Measurements from ENCODE around the gene PMS1. TPM values are rescaled to one million over a fixed set of nuclear protein-coding genes. Genes with fewer than 3 reads are reported as not detected.

The PMS1 gene
- total and polyA plus RNA-seq, 10 donors, result 12.6 to 39.3 (median 24.5) TPM

GRCh38 chr2:189900726-189901125, 116.5 kb downstream of the PMS1 start:
- Histone ChIP-seq H3K4me1 (no peaks in the 10 kb centered on the region), H3K9me3 (no peaks in the 10 kb centered on the region), H3K27ac (no peak overlapping the region), H3K4me3 (no peak overlapping the region), H3K27me3 (replicated peaks in 1 of 7) (no peaks in the 10 kb centered on the region), H3K36me3 (no peaks in the 10 kb centered on the region)
- WGBS, 5 donors, result 67 to 80% (median 75%) methylated on average over 5 of the region's 5 CpGs
- TF ChIP-seq POLR2AphosphoS5 (IDR thresholded peaks at IDR 0.05), result no peak
- no peak for TF ChIP-seq POLR2A (IDR thresholded peaks at IDR 0.05)
- no peak for TF ChIP-seq CTCF (IDR thresholded peaks at IDR 0.05 in 8 of 11, conservative IDR thresholded peaks at IDR 0.05 in 3 of 11)
- intact Hi-C loops (cut with DNase I; ENCODE audit: low total_unique reads), result no loop called here
- DNase-seq, result no peak

- H3K36me3 ChIP-seq, result no peaks in the 10 kb centered on the region
- no peaks in the 10 kb centered on the region for H3K27me3 ChIP-seq (replicated peaks in 1 of 7)
- H3K27ac ChIP-seq, result no peak overlapping the region
- no peaks in the 10 kb centered on the region for H3K4me1 ChIP-seq
- DNase-seq, result no peak
- no peak for TF ChIP-seq POLR2AphosphoS5 (IDR thresholded peaks at IDR 0.05)
- TF ChIP-seq POLR2A (IDR thresholded peaks at IDR 0.05), result no peak
- no peak for TF ChIP-seq CTCF (IDR thresholded peaks at IDR 0.05 in 8 of 11, conservative IDR thresholded peaks at IDR 0.05 in 3 of 11)
- intact Hi-C loops (cut with DNase I; ENCODE audit: low total_unique reads), result no loop called here
- H3K4me3 ChIP-seq, result no peak overlapping the region
- no peaks in the 10 kb centered on the region for H3K9me3 ChIP-seq
Observed at GRCh38 chr2:189901664-189902063, 117.4 kb downstream of the PMS1 start.

GRCh38 chr2:189913821-189914220, 129.6 kb downstream of the PMS1 start:
- H3K27ac ChIP-seq, result no peak overlapping the region
- TF ChIP-seq CTCF (IDR thresholded peaks at IDR 0.05 in 8 of 11, conservative IDR thresholded peaks at IDR 0.05 in 3 of 11) (no peak), POLR2A (IDR thresholded peaks at IDR 0.05) (no peak), POLR2AphosphoS5 (IDR thresholded peaks at IDR 0.05) (no peak)
- no peak overlapping the region for H3K4me3 ChIP-seq
- no peaks in the 10 kb centered on the region for H3K27me3 ChIP-seq (replicated peaks in 1 of 7)
- H3K9me3 ChIP-seq, result no peaks in the 10 kb centered on the region
- DNase-seq, result no peak
- intact Hi-C loops (cut with DNase I; ENCODE audit: low total_unique reads), result no loop called here
- no peaks in the 10 kb centered on the region for H3K36me3 ChIP-seq
- WGBS, 5 donors, result 70 to 91% (median 77%) methylated on average over 3 of the region's 3 CpGs
- no peaks in the 10 kb centered on the region for H3K4me1 ChIP-seq

GRCh38 chr2:189916651-189917050, 132.4 kb downstream of the PMS1 start:
- no peaks in the 10 kb centered on the region for H3K4me1 ChIP-seq
- intact Hi-C loops (cut with DNase I; ENCODE audit: low total_unique reads), result no loop called here
- H3K9me3 ChIP-seq, result no peaks in the 10 kb centered on the region
- no peak overlapping the region for H3K27ac ChIP-seq
- no peak for DNase-seq
- TF ChIP-seq POLR2A (IDR thresholded peaks at IDR 0.05) (no peak), CTCF (IDR thresholded peaks at IDR 0.05 in 8 of 11, conservative IDR thresholded peaks at IDR 0.05 in 3 of 11) (no peak), POLR2AphosphoS5 (IDR thresholded peaks at IDR 0.05) (no peak)
- no peaks in the 10 kb centered on the region for H3K36me3 ChIP-seq
- H3K4me3 ChIP-seq, result no peak overlapping the region
- no peaks in the 10 kb centered on the region for H3K27me3 ChIP-seq (replicated peaks in 1 of 7)
- WGBS, 5 donors, result 87 to 96% (median 92%) methylated on average over 2 of the region's 2 CpGs

Other genes starting within 250 kb of the PMS1 start
- 100 to 1,000 TPM; 315 to 843 (median 492) TPM for gene SLC40A1, start 203.7 kb upstream of the PMS1 start, total RNA-seq
- gene SLC40A1, start 203.7 kb upstream of the PMS1 start, polyA plus RNA-seq, result 100 to 1,000 TPM in 2 of 3 donors, 10 to 100 TPM in 1; 55.7 to 116 (median 102) TPM
- 10 to 100 TPM; 28.1 to 50.8 (median 33.9) TPM for gene ASNSD1, start 123.0 kb upstream of the PMS1 start, total RNA-seq
- 10 to 100 TPM; 30.1 to 33.4 (median 30.4) TPM for gene ASNSD1, start 123.0 kb upstream of the PMS1 start, polyA plus RNA-seq
- 10 to 100 TPM; 10.8 to 32.3 (median 16.2) TPM for gene ANKAR, start 109.8 kb upstream of the PMS1 start, total RNA-seq
- 1 to 10 TPM; 3.1 to 3.6 (median 3.5) TPM for gene ANKAR, start 109.8 kb upstream of the PMS1 start, polyA plus RNA-seq
- 10 to 100 TPM in 3 of 7 donors, 1 to 10 TPM in 4; 7.1 to 13.9 (median 9.4) TPM for gene OSGEPL1, start 21.7 kb upstream of the PMS1 start, total RNA-seq
- 1 to 10 TPM; 6.2 to 6.7 (median 6.6) TPM for gene OSGEPL1, start 21.7 kb upstream of the PMS1 start, polyA plus RNA-seq
- gene ORMDL1, start 111 bp upstream of the PMS1 start, total RNA-seq, result 100 to 1,000 TPM in 4 of 7 donors, 10 to 100 TPM in 3; 61.9 to 276 (median 109) TPM
- gene ORMDL1, start 111 bp upstream of the PMS1 start, polyA plus RNA-seq, result 100 to 1,000 TPM; 125 to 207 (median 152) TPM